Sigmoid colon (tissue), 4 donors: Measurements from ENCODE around the gene CSNK1G3.

ENCODE experiments used
- EP300 ChIP-seq, 4 donors: sonication (generic); formaldehyde crosslinking; IDR thresholded peaks; one replicate each; pipeline ENCODE4 v1.6.1; 2017; ENCODE audit warnings: antibody characterized with exemption in 4 of 4
- POLR2A ChIP-seq, 2 donors: fragments of 450-650 bp; IDR thresholded peaks; one replicate each; pipeline ENCODE4 v1.6.1; 2016; ENCODE audit warnings: antibody characterized with exemption in 2 of 2, mild to moderate bottlenecking in 2 of 2, moderate library complexity in 2 of 2
- POLR2AphosphoS5 ChIP-seq, 4 donors: sonication (generic); formaldehyde crosslinking; IDR thresholded peaks; one replicate each; pipeline ENCODE4 v1.6.1; 2017; ENCODE audit warnings: antibody characterized with exemption in 4 of 4
- TF ChIP-seq, protein P1 (sequence below), 4 experiments: fragments of 450-650 bp in 3 of 4; fragments of 200-600 bp in 1 of 4; IDR thresholded peaks; one replicate each; pipeline ENCODE4 v1.5.1; 2016 to 2019; ENCODE audit warnings: antibody characterized with exemption in 4 of 4, mild to moderate bottlenecking in 3 of 4, moderate library complexity in 2 of 4

DNA sequence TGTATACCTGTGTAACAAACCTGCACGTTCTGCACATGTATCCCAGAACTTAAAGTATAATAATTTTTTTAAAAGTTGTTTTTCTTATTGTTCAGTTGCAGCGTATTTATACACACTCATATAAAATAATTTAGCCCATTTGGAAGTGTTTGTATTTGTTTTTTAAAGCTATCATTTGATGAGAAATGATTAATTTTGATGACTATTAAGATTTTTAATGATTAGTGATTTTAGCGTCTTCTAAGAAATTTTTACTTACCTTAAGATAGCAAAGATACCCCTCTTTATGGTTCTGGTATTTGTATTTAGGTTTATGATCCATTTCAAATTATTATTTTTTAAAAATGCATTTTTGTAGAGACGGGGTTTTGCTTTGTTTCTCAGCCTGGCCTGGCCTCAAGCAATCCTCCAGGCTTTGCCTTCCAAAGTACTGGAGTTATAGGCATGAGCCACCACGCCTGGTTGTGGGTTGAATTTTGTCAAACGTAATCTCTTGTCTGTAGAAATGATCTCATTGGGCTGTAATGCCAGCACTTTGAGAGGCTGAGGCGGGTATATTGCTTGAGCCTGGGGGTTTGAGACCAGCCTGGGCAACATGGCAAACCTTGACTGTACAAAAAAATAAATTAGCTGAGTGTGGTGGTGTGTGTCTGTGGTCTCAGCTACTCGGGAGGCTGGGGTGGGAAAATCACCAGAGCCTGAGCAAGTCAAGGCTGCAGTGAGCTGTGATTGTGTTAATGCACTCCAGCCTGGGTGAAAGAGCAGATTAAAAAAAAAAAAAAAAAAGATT, 26.9 kb downstream of the CSNK1G3 start:
- TF ChIP-seq POLR2A (IDR thresholded peaks at IDR 0.05), result no peak
- TF ChIP-seq, protein P1, sequence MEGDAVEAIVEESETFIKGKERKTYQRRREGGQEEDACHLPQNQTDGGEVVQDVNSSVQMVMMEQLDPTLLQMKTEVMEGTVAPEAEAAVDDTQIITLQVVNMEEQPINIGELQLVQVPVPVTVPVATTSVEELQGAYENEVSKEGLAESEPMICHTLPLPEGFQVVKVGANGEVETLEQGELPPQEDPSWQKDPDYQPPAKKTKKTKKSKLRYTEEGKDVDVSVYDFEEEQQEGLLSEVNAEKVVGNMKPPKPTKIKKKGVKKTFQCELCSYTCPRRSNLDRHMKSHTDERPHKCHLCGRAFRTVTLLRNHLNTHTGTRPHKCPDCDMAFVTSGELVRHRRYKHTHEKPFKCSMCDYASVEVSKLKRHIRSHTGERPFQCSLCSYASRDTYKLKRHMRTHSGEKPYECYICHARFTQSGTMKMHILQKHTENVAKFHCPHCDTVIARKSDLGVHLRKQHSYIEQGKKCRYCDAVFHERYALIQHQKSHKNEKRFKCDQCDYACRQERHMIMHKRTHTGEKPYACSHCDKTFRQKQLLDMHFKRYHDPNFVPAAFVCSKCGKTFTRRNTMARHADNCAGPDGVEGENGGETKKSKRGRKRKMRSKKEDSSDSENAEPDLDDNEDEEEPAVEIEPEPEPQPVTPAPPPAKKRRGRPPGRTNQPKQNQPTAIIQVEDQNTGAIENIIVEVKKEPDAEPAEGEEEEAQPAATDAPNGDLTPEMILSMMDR (IDR thresholded peaks at IDR 0.05), result no peak
- no peak for TF ChIP-seq POLR2AphosphoS5 (IDR thresholded peaks at IDR 0.05)
- TF ChIP-seq EP300 (IDR thresholded peaks at IDR 0.05), result no peak
